Loucy (cell line): ENCODE data around the gene OSBPL9.
"Not testable (repeated sequence)": the region's sequence is repeated elsewhere in the genome, so short reads cannot be mapped to it uniquely, and the experiment has no call there.

Source experiments
- H2AFZ ChIP-seq: fragments of 200-600 bp; sonication (generic); 2 replicates; pipeline ENCODE4 v1.6.0; 2016; ENCODE audit warnings: antibody characterized with exemption, mild to moderate bottlenecking, low read length, moderate library complexity
- H3F3A ChIP-seq: fragments of 200-600 bp; 2 replicates; pipeline ENCODE4 v1.6.0; 2016; ENCODE audit warnings: antibody characterized with exemption, low read depth, mild to moderate bottlenecking
- H3K27me3 ChIP-seq: fragments of 200-600 bp; sonication (generic); 2 replicates; pipeline ENCODE4 v1.6.1; 2014; ENCODE audit warnings: low read length, mild to moderate bottlenecking; ENCODE audit not compliant: insufficient read depth, poor library complexity, severe bottlenecking
- H3K36me3 ChIP-seq: fragments of 200-600 bp; sonication (generic); 2 replicates; pipeline ENCODE4 v1.6.1; 2016; ENCODE audit warnings: low read length; ENCODE audit not compliant: insufficient read depth
- H3K4me1 ChIP-seq: fragments of 200-600 bp; sonication (generic); 2 replicates; pipeline ENCODE4 v1.5.1; 2014; ENCODE audit warnings: low read length, mild to moderate bottlenecking; ENCODE audit not compliant: insufficient read depth, poor library complexity, severe bottlenecking
- H3K4me2 ChIP-seq: fragments of 200-600 bp; sonication (generic); 2 replicates; pipeline ENCODE4 v1.6.0; 2014; ENCODE audit warnings: antibody characterized with exemption, low read length, low read depth, mild to moderate bottlenecking; ENCODE audit not compliant: poor library complexity, severe bottlenecking
- H3K4me3 ChIP-seq: fragments of 200-600 bp; sonication (generic); 2 replicates; pipeline ENCODE4 v1.5.1; 2014; ENCODE audit warnings: low read length, mild to moderate bottlenecking, mixed read lengths; ENCODE audit not compliant: poor library complexity, severe bottlenecking
- H3K79me2 ChIP-seq: fragments of 200-600 bp; sonication (generic); 2 replicates; pipeline ENCODE4 v1.6.1; 2014; ENCODE audit warnings: low read length; ENCODE audit not compliant: insufficient read depth
- H3K9ac ChIP-seq: fragments of 200-600 bp; sonication (generic); 2 replicates; pipeline ENCODE4 v1.6.0; 2014; ENCODE audit warnings: mild to moderate bottlenecking, low read depth, low read length, moderate library complexity; ENCODE audit not compliant: poor library complexity, severe bottlenecking
- H3K9me2 ChIP-seq: fragments of 200-600 bp; sonication (generic); replicated peaks from 2 replicates; pipeline ENCODE4 v1.6.1; 2016; ENCODE audit warnings: low read depth, low read length, mixed read lengths
- H3K9me3 ChIP-seq: fragments of 200-600 bp; sonication (generic); 2 replicates; pipeline ENCODE4 v1.6.1; 2014; ENCODE audit warnings: mild to moderate bottlenecking, antibody characterized with exemption, low read length, low read depth; ENCODE audit not compliant: insufficient read depth
- H4K20me1 ChIP-seq: fragments of 200-600 bp; sonication (generic); 2 replicates; pipeline ENCODE4 v1.6.0; 2014; ENCODE audit warnings: antibody characterized with exemption, low read length, mild to moderate bottlenecking; ENCODE audit not compliant: insufficient read depth, poor library complexity, severe bottlenecking
- EZH2phosphoT487 ChIP-seq: fragments of 200-600 bp; IDR thresholded peaks from 2 replicates; pipeline ENCODE4 v1.6.1; 2018; ENCODE audit warnings: antibody characterized with exemption, mild to moderate bottlenecking, moderate library complexity, borderline replicate concordance
- TF ChIP-seq, protein P1 (sequence below): fragments of 200-600 bp; sonication (generic); conservative IDR thresholded peaks from 2 replicates; pipeline ENCODE4 v1.5.1; 2014; ENCODE audit warnings: mild to moderate bottlenecking, antibody characterized with exemption, low read length

Gene OSBPL9

DNA sequence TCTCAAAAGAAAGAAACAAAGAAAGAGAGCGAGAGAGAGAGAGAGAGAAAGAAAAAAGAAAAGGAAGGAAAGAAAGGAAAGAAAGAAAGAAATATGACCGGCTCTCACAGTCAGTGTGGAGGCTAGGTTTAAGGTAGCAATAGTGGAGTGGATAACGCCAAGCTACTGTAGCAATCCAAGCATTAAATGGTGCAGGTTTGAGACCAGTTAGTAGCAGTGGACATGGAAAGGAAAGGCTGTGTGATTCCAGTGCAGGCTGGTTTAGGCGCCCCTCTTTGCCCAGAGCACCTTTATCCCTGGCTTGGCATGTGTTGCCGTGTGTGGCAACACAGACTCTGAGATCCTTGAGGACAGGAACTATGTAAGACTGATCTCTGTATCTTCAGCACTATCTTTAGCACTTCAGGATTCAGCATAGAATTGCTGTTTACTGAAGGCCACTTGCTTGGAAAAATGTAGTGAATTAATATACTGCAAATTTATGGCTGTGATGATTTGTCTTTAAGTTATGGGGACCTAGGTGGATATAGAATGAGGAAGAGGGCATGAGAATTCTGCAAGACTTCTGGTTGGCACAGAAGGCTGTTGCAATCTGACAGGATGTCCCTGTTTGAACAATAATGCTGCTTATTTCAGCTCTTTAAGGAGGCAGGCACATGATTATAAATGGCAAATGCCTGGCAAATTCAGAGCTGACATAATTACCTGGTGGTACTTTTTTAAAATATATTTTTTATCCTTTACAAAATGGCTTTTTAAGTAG, 10.8 kb upstream of the OSBPL9 start:
- no peak for TF ChIP-seq EZH2phosphoT487
- TF ChIP-seq, protein P1, sequence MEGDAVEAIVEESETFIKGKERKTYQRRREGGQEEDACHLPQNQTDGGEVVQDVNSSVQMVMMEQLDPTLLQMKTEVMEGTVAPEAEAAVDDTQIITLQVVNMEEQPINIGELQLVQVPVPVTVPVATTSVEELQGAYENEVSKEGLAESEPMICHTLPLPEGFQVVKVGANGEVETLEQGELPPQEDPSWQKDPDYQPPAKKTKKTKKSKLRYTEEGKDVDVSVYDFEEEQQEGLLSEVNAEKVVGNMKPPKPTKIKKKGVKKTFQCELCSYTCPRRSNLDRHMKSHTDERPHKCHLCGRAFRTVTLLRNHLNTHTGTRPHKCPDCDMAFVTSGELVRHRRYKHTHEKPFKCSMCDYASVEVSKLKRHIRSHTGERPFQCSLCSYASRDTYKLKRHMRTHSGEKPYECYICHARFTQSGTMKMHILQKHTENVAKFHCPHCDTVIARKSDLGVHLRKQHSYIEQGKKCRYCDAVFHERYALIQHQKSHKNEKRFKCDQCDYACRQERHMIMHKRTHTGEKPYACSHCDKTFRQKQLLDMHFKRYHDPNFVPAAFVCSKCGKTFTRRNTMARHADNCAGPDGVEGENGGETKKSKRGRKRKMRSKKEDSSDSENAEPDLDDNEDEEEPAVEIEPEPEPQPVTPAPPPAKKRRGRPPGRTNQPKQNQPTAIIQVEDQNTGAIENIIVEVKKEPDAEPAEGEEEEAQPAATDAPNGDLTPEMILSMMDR = no peak
- Histone ChIP-seq H2AFZ (peak overlapping the region; percentile 72), H3K4me2 (no peak overlapping the region), H3K9me2 (no peaks in the 10 kb centered on the region), H3K27me3 (no peaks in the 10 kb centered on the region), H3F3A (no peaks in the 10 kb centered on the region), H4K20me1 (no peaks in the 10 kb centered on the region), H3K36me3 (no peaks in the 10 kb centered on the region), H3K4me1 (no peaks in the 10 kb centered on the region), H3K9me3 (no peaks in the 10 kb centered on the region), H3K79me2 (no peaks in the 10 kb centered on the region), H3K4me3 (no peak overlapping the region), H3K9ac (no peak overlapping the region)

- H3K4me1 ChIP-seq = no peaks in the 10 kb centered on the region
- H2AFZ ChIP-seq = no peak overlapping the region
- no peaks in the 10 kb centered on the region for H3K36me3 ChIP-seq
- H3K4me2 ChIP-seq = no peak overlapping the region
- no peaks in the 10 kb centered on the region for H3K79me2 ChIP-seq
- H3K9me3 ChIP-seq = no peaks in the 10 kb centered on the region
- no peak for TF ChIP-seq EZH2phosphoT487
- TF ChIP-seq, protein P1 = no peak
- no peak overlapping the region for H3K9ac ChIP-seq
- H3F3A ChIP-seq = no peaks in the 10 kb centered on the region
- no peaks in the 10 kb centered on the region for H4K20me1 ChIP-seq
- H3K27me3 ChIP-seq = no peaks in the 10 kb centered on the region
- no peaks in the 10 kb centered on the region for H3K9me2 ChIP-seq
- no peak overlapping the region for H3K4me3 ChIP-seq
Observed at GRCh38 chr1:51607681-51608095, 9.2 kb upstream of the OSBPL9 start.

- H3K36me3 ChIP-seq, H3K4me2 ChIP-seq, H4K20me1 ChIP-seq, H2AFZ ChIP-seq, H3K4me3 ChIP-seq, H3K9me3 ChIP-seq, H3K79me2 ChIP-seq, H3K9ac ChIP-seq, H3F3A ChIP-seq, H3K27me3 ChIP-seq, H3K4me1 ChIP-seq, H3K9me2 ChIP-seq: not testable (repeated sequence)
Observed at GRCh38 chr1:51610104-51610503, 6.8 kb upstream of the OSBPL9 start.

- no peaks in the 10 kb centered on the region for H4K20me1 ChIP-seq
- no peak overlapping the region for H3K4me2 ChIP-seq
- no peaks in the 10 kb centered on the region for H3K9me3 ChIP-seq
- no peaks in the 10 kb centered on the region for H3K27me3 ChIP-seq
- H2AFZ ChIP-seq = peak overlapping the region; percentile 78
- no peaks in the 10 kb centered on the region for H3K9me2 ChIP-seq
- no peaks in the 10 kb centered on the region for H3F3A ChIP-seq
- TF ChIP-seq EZH2phosphoT487 = no peak
- TF ChIP-seq, protein P1 = no peak
- no peaks in the 10 kb centered on the region for H3K4me1 ChIP-seq
- no peak overlapping the region for H3K4me3 ChIP-seq
- H3K9ac ChIP-seq = no peak overlapping the region
- no peaks in the 10 kb centered on the region for H3K36me3 ChIP-seq
- H3K79me2 ChIP-seq = no peaks in the 10 kb centered on the region
Observed at GRCh38 chr1:51610637-51611036, 6.3 kb upstream of the OSBPL9 start.
